ENCODE results near the gene PRDM4. TPM values are rescaled to one million over a fixed set of nuclear protein-coding genes. Genes with fewer than 3 reads are reported as not detected.

PRDM4 gene
- total and polyA plus RNA-seq, 2 of the 13 experiments (the other 11 are each of a cell fraction or from before 2014, with no cell fraction given), result 9.9 to 15.3 TPM

DNA sequence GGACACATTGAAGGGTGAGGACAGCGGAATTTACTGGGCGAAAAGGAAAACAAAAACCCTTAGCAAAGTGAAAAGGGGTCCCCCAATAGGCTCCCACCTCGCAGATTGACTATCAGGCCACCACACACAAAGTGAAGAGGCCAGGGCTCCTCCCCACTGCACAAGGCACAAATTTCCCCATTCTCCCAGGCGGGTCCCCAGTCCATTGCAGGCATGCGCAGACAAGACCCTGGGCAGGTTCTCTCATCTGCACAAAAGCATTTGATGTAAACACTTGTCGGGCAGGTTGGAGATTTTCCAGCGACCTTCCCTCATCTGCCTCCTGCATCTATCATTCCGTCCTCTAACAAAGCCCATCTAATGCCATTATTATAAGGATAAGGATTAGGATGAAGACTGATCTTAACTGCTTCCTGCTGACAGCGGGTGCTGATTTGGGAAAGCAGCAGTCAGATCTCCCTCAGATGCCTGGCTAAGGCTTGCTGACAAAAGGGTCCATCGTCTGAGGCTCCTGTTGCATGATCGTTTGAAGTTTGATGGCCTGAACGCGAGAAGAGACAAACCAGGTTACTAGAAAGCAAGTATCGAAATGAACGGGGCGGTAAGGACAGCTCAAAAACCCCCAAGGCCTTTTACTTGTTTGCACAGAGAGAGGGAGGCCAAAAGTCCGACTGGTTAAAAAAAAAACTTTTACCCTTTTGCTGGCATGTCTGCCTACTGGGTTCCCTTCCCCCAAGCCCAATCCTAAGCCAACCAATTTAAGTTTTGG is 27.9 kb upstream of the PRDM4 start (continued):
- TF ChIP-seq, protein P1, sequence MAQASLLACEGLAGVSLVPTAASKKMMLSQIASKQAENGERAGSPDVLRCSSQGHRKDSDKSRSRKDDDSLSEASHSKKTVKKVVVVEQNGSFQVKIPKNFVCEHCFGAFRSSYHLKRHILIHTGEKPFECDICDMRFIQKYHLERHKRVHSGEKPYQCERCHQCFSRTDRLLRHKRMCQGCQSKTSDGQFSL (CRISPR knock-in tag; IDR thresholded peaks at IDR 0.05), result no peak
- TF ChIP-seq, protein P2, sequence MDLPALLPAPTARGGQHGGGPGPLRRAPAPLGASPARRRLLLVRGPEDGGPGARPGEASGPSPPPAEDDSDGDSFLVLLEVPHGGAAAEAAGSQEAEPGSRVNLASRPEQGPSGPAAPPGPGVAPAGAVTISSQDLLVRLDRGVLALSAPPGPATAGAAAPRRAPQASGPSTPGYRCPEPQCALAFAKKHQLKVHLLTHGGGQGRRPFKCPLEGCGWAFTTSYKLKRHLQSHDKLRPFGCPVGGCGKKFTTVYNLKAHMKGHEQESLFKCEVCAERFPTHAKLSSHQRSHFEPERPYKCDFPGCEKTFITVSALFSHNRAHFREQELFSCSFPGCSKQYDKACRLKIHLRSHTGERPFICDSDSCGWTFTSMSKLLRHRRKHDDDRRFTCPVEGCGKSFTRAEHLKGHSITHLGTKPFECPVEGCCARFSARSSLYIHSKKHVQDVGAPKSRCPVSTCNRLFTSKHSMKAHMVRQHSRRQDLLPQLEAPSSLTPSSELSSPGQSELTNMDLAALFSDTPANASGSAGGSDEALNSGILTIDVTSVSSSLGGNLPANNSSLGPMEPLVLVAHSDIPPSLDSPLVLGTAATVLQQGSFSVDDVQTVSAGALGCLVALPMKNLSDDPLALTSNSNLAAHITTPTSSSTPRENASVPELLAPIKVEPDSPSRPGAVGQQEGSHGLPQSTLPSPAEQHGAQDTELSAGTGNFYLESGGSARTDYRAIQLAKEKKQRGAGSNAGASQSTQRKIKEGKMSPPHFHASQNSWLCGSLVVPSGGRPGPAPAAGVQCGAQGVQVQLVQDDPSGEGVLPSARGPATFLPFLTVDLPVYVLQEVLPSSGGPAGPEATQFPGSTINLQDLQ (CRISPR knock-in tag; IDR thresholded peaks at IDR 0.05), result no peak
- TF ChIP-seq TSC22D2 (CRISPR knock-in tag; IDR thresholded peaks at IDR 0.05; ENCODE audit: borderline replicate concordance) (no peak), SOX6 (IDR thresholded peaks at IDR 0.05) (no peak), SOX6 (CRISPR knock-in tag; IDR thresholded peaks at IDR 0.05) (0 out of 2 replicates have a peak, but pooled peaks have one; percentile 23), ZNF225 (CRISPR knock-in tag; IDR thresholded peaks at IDR 0.05) (no peak), ZBTB38 (CRISPR knock-in tag; IDR thresholded peaks at IDR 0.05) (no peak)

DNA sequence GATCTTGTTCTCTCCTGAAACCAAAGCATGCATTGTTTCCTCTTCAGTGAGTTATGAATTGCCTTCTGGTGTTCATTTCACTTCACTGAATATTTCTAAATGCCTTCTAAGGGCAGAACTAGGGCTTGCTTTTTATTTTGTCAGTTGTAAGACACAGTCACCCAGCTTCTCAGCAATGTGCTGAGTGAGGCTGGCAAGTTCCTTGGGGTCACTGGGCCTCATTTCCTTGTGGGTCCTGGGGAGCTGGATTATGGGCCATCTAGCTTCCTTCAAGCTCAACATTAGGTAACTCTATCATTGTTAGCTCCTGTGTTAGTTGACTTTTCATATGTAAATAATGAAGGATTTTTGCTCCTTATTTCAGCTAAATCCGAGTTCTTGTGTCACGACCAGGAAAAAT is 27.3 kb upstream of the PRDM4 start:
- H4K20me1 ChIP-seq (ENCODE audit: insufficient read depth, low read length), result no peaks in the 10 kb centered on the region
- FAIRE-seq (no peak), DNase-seq (ENCODE audit: low spot score) (no peak), ATAC-seq (no peak)
- in situ Hi-C loops (cut with HindIII; ENCODE audit: extremely low pct_ligation_motif_present, low pct_unique_long_range_greater_than_20kb), result no loop called here
- H3K9me3 ChIP-seq (ENCODE audit: low read length), result 0 out of 2 replicates have a peak, but pooled peaks cover 6% of the 10 kb centered on the region
- H3K4me1 ChIP-seq (ENCODE audit: insufficient read depth, low read length), result peaks cover 20% of the 10 kb centered on the region
- 0 out of 6 replicates have a peak overlapping the region, but pooled peaks of 1 of the 3 experiments have one; percentile 48 for H3K4me3 ChIP-seq (replicated peaks in 1 of 3; ENCODE audit: insufficient read depth in 1 of 3, low read depth in 2 of 3, low read length in 3 of 3)
- intact Hi-C loops (cut with micrococcal nuclease; ENCODE audit: unreplicated experiment), result no loop called here
- H3K27ac ChIP-seq (ENCODE audit: extremely low read length, insufficient read depth, low read length), result no peak overlapping the region
- no peaks in the 10 kb centered on the region for H3K27me3 ChIP-seq (ENCODE audit: control insufficient read depth in 1 of 2, insufficient read depth in 2 of 2, low read length in 2 of 2)
- peak overlapping the region; percentile 72 for H3K4me2 ChIP-seq (ENCODE audit: low read depth, low read length)
- BruUV-seq (replicated peaks), result no TSS peak
- POLR2A ChIA-PET, result no interaction called here
- H3K79me2 ChIP-seq (ENCODE audit: insufficient read depth, low read length), result no peaks in the 10 kb centered on the region
- no peak overlapping the region for H2AFZ ChIP-seq (ENCODE audit: low read length)
- 0% methylated on average over 2 of the region's 2 CpGs for WGBS (ENCODE audit: low lambda C conversion rate)
- no peak overlapping the region for H3K9ac ChIP-seq (ENCODE audit: insufficient read depth, low read depth, low read length)
- H3K36me3 ChIP-seq (replicated peaks in 1 of 2; ENCODE audit: control insufficient read depth in 1 of 2, insufficient read depth in 2 of 2, low read length in 2 of 2), result no peaks in the 10 kb centered on the region
- CTCF ChIA-PET (ENCODE audit: low intra/inter-chr PET ratio, low total read pairs), result no interaction called here
- no peak for TF ChIP-seq MYC (CRISPR knock-in tag; IDR thresholded peaks at IDR 0.05; ENCODE audit: borderline replicate concordance)
- no peak for TF ChIP-seq ZNF205 (CRISPR knock-in tag; IDR thresholded peaks at IDR 0.05)
- no peak for TF ChIP-seq NFYB (CRISPR knock-in tag; IDR thresholded peaks at IDR 0.05)
- TF ChIP-seq, protein P3, sequence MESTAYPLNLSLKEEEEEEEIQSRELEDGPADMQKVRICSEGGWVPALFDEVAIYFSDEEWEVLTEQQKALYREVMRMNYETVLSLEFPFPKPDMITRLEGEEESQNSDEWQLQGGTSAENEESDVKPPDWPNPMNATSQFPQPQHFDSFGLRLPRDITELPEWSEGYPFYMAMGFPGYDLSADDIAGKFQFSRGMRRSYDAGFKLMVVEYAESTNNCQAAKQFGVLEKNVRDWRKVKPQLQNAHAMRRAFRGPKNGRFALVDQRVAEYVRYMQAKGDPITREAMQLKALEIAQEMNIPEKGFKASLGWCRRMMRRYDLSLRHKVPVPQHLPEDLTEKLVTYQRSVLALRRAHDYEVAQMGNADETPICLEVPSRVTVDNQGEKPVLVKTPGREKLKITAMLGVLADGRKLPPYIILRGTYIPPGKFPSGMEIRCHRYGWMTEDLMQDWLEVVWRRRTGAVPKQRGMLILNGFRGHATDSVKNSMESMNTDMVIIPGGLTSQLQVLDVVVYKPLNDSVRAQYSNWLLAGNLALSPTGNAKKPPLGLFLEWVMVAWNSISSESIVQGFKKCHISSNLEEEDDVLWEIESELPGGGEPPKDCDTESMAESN (CRISPR knock-in tag; conservative IDR thresholded peaks at IDR 0.05), result no peak
- TF ChIP-seq ZNF724P (CRISPR knock-in tag; IDR thresholded peaks at IDR 0.05; ENCODE audit: borderline replicate concordance), result no peak
- TF ChIP-seq KLF16 (CRISPR knock-in tag; IDR thresholded peaks at IDR 0.05), result no peak
- TF ChIP-seq BRF2 (CRISPR knock-in tag; IDR thresholded peaks at IDR 0.05), result no peak
- no peak for TF ChIP-seq ZNF709 (CRISPR knock-in tag; IDR thresholded peaks at IDR 0.05)
